Ecto neural progenitor cell (in vitro differentiated cells): ENCODE measurements around the gene AMN.

ENCODE experiments used
- DNase-seq: peaks from one replicate; pipeline ENCODE4 v3.0.0-alpha.2; 2018; ENCODE audit warnings: low spot score

Gene AMN

GRCh38 chr14:102943979-102944378 lies 21.5 kb downstream of the AMN start:
- DNase-seq: no peak

GRCh38 chr14:102944448-102945330 lies 22.2 kb downstream of the AMN start:
- DNase-seq: no peak

GRCh38 chr14:102945346-102946130 lies 23.1 kb downstream of the AMN start:
- DNase-seq: no peak

- no peak for DNase-seq
Measured at GRCh38 chr14:102947321-102948103, 25.0 kb downstream of the AMN start.

- no peak for DNase-seq
Measured at GRCh38 chr14:102948698-102949061, 26.2 kb downstream of the AMN start.

- no peak for DNase-seq
Measured at GRCh38 chr14:102949062-102949800, 26.8 kb downstream of the AMN start.

GRCh38 chr14:102949801-102950451 lies 27.5 kb downstream of the AMN start:
- no peak for DNase-seq

GRCh38 chr14:102951034-102951433 lies 28.6 kb downstream of the AMN start:
- no peak for DNase-seq

GRCh38 chr14:102951799-102952198 lies 29.3 kb downstream of the AMN start:
- DNase-seq: no peak

GRCh38 chr14:102952276-102952675 lies 29.8 kb downstream of the AMN start:
- DNase-seq: no peak

GRCh38 chr14:102953100-102953499 lies 30.6 kb downstream of the AMN start:
- DNase-seq: no peak

GRCh38 chr14:102954081-102954789 lies 31.8 kb downstream of the AMN start:
- no peak for DNase-seq

GRCh38 chr14:102955636-102956408 lies 33.4 kb downstream of the AMN start:
- DNase-seq: no peak

- DNase-seq: no peak
Measured at GRCh38 chr14:102957222-102957621, 34.8 kb downstream of the AMN start.

- DNase-seq: no peak
Measured at GRCh38 chr14:102958461-102958860, 36.0 kb downstream of the AMN start.

GRCh38 chr14:102962111-102962627 lies 39.7 kb downstream of the AMN start:
- no peak for DNase-seq

GRCh38 chr14:102964152-102964730 lies 41.8 kb downstream of the AMN start:
- DNase-seq: no peak

GRCh38 chr14:102965282-102965681 lies 42.8 kb downstream of the AMN start:
- DNase-seq: no peak

GRCh38 chr14:102965971-102966655 lies 43.6 kb downstream of the AMN start:
- DNase-seq: no peak
